Neural crest cell (in vitro differentiated cells): ENCODE data around the gene PARP8. TPM values are rescaled to one million over a fixed set of nuclear protein-coding genes. Genes with fewer than 3 reads are reported as not detected.

ENCODE experiments used
- DNase-seq: peaks from one replicate; pipeline ENCODE4 v3.0.0; 2021; ENCODE audit warnings: low read depth, mixed read lengths, low spot score
- H3K27ac Mint-ChIP-seq: one replicate; pipeline ENCODE4 v1.8.0; 2021; ENCODE audit warnings: mild to moderate bottlenecking, mixed read lengths; ENCODE audit not compliant: unreplicated experiment
- H3K27me3 Mint-ChIP-seq: 2 replicates; pipeline ENCODE4 v1.8.0; 2021; ENCODE audit warnings: low read depth, mild to moderate bottlenecking, mixed read lengths
- H3K36me3 Mint-ChIP-seq: 2 replicates; pipeline ENCODE4 v1.8.0; 2021; ENCODE audit warnings: low read depth, mild to moderate bottlenecking, mixed read lengths
- H3K4me1 Mint-ChIP-seq: 2 replicates; pipeline ENCODE4 v1.8.0; 2021; ENCODE audit warnings: mixed read lengths
- H3K4me3 Mint-ChIP-seq: one replicate; pipeline ENCODE4 v1.8.0; 2021; ENCODE audit warnings: mild to moderate bottlenecking, mixed read lengths
- H3K9me3 Mint-ChIP-seq: 2 replicates; pipeline ENCODE4 v1.8.0; 2021; ENCODE audit warnings: mixed read lengths
- CTCF ChIP-seq: fragments of 200-600 bp; sonication (generic); conservative IDR thresholded peaks from 2 replicates; pipeline ENCODE4 v1.5.0; 2021; ENCODE audit warnings: antibody characterized with exemption, mild to moderate bottlenecking
- total RNA-seq: library from RNA; stranded (reverse); gene quantifications from 2 replicates; pipeline ENCODE4 v1.2.1, GENCODE V29; 2021

The PARP8 gene
- total RNA-seq, 1 donor from 2014 or later, result 31.0 TPM

- H3K9me3 Mint-ChIP-seq, result no peaks in the 10 kb centered on the region
- H3K27ac Mint-ChIP-seq, result no peak overlapping the region
- no peaks in the 10 kb centered on the region for H3K27me3 Mint-ChIP-seq
- H3K36me3 Mint-ChIP-seq, result peaks cover 22% of the 10 kb centered on the region
- DNase-seq, result no peak
- no peak overlapping the region for H3K4me3 Mint-ChIP-seq
- peaks cover 8% of the 10 kb centered on the region for H3K4me1 Mint-ChIP-seq
- TF ChIP-seq CTCF, result no peak
Observed at GRCh38 chr5:50759526-50760270, 93.3 kb downstream of the PARP8 start.

- DNase-seq, result no peak
- Mint-ChIP-seq H3K27me3 (no peaks in the 10 kb centered on the region), H3K27ac (no peak overlapping the region), H3K36me3 (peaks cover 10% of the 10 kb centered on the region), H3K4me1 (peaks cover 8% of the 10 kb centered on the region), H3K9me3 (no peaks in the 10 kb centered on the region), H3K4me3 (no peak overlapping the region)
- TF ChIP-seq CTCF, result no peak
Observed at GRCh38 chr5:50763351-50763750, 96.9 kb downstream of the PARP8 start.

- no peak for DNase-seq
- Mint-ChIP-seq H3K27me3 (no peaks in the 10 kb centered on the region), H3K27ac (no peak overlapping the region), H3K9me3 (no peaks in the 10 kb centered on the region), H3K4me1 (peaks cover 8% of the 10 kb centered on the region), H3K36me3 (peaks cover 10% of the 10 kb centered on the region), H3K4me3 (no peak overlapping the region)
- no peak for TF ChIP-seq CTCF
Observed at GRCh38 chr5:50763846-50764245, 97.4 kb downstream of the PARP8 start.

GRCh38 chr5:50766042-50766441, 99.6 kb downstream of the PARP8 start:
- no peak for TF ChIP-seq CTCF
- no peak overlapping the region for H3K27ac Mint-ChIP-seq
- H3K4me3 Mint-ChIP-seq, result no peak overlapping the region
- no peaks in the 10 kb centered on the region for H3K27me3 Mint-ChIP-seq
- no peaks in the 10 kb centered on the region for H3K9me3 Mint-ChIP-seq
- no peak for DNase-seq
- H3K36me3 Mint-ChIP-seq, result peaks cover 10% of the 10 kb centered on the region
- peaks cover 8% of the 10 kb centered on the region for H3K4me1 Mint-ChIP-seq

- H3K4me3 Mint-ChIP-seq, result no peak overlapping the region
- H3K27ac Mint-ChIP-seq, result no peak overlapping the region
- H3K4me1 Mint-ChIP-seq, result peaks cover 8% of the 10 kb centered on the region
- TF ChIP-seq CTCF, result no peak
- DNase-seq, result no peak
- H3K9me3 Mint-ChIP-seq, result no peaks in the 10 kb centered on the region
- peaks cover 10% of the 10 kb centered on the region for H3K36me3 Mint-ChIP-seq
- H3K27me3 Mint-ChIP-seq, result no peaks in the 10 kb centered on the region
Observed at GRCh38 chr5:50766462-50766861, 100.0 kb downstream of the PARP8 start.
